ENCODE data around the gene MED7. TPM values are rescaled to one million over a fixed set of nuclear protein-coding genes. Genes with fewer than 3 reads are reported as not detected.

Gene MED7
- polyA plus RNA-seq, 1 donor from 2014 or later = 27.2 TPM

- TF ChIP-seq SMC3 (conservative IDR thresholded peaks at IDR 0.05; ENCODE audit: poor library complexity) (no peak), EZH2 (IDR thresholded peaks at IDR 0.05; ENCODE audit: borderline replicate concordance, insufficient read depth, low read length, poor library complexity, severe bottlenecking) (no peak), REST (IDR thresholded peaks at IDR 0.05; ENCODE audit: borderline replicate concordance) (no peak), EP300 (conservative IDR thresholded peaks at IDR 0.05; ENCODE audit: poor library complexity, severe bottlenecking) (no peak), POLR2AphosphoS5 (IDR thresholded peaks at IDR 0.05) (no peak), RAD21 (conservative IDR thresholded peaks at IDR 0.05) (no peak), MXI1 (conservative IDR thresholded peaks at IDR 0.05; ENCODE audit: poor library complexity, severe bottlenecking) (no peak), CTCF (IDR thresholded peaks at IDR 0.05; ENCODE audit: poor library complexity, severe bottlenecking) (no peak)
- Histone ChIP-seq H3K36me3 (ENCODE audit: insufficient read depth, low read length) (no peaks in the 10 kb centered on the region), H3K4me2 (ENCODE audit: low read length) (no peak overlapping the region), H3F3A (ENCODE audit: insufficient read depth, low read length, poor library complexity, severe bottlenecking) (no peaks in the 10 kb centered on the region), H3K9ac (ENCODE audit: low read length) (no peak overlapping the region), H3K4me3 (ENCODE audit: low read length) (no peak overlapping the region), H3K9me3 (ENCODE audit: low read length) (no peaks in the 10 kb centered on the region), H3K9me2 (ENCODE audit: insufficient read depth, low read length) (no peaks in the 10 kb centered on the region), H4K20me1 (ENCODE audit: insufficient read depth) (no peaks in the 10 kb centered on the region), H2AFZ (ENCODE audit: low read depth, low read length) (no peak overlapping the region), H3K79me2 (replicated peaks; ENCODE audit: insufficient read depth, low read length) (no peaks in the 10 kb centered on the region), H3K27ac (ENCODE audit: low read length) (no peak overlapping the region), H3K27me3 (ENCODE audit: insufficient read depth, low read depth, low read length) (no peaks in the 10 kb centered on the region)
Measured at GRCh38 chr5:157184117-157184670, 41.5 kb upstream of the MED7 start.

GRCh38 chr5:157182143-157182757 lies 39.6 kb upstream of the MED7 start:
- H3K36me3 ChIP-seq (ENCODE audit: insufficient read depth, low read length) = no peaks in the 10 kb centered on the region
- TF ChIP-seq POLR2AphosphoS5 (IDR thresholded peaks at IDR 0.05) (no peak), RAD21 (conservative IDR thresholded peaks at IDR 0.05) (no peak), EP300 (conservative IDR thresholded peaks at IDR 0.05; ENCODE audit: poor library complexity, severe bottlenecking) (no peak), MXI1 (conservative IDR thresholded peaks at IDR 0.05; ENCODE audit: poor library complexity, severe bottlenecking) (no peak), SMC3 (conservative IDR thresholded peaks at IDR 0.05; ENCODE audit: poor library complexity) (no peak), EZH2 (IDR thresholded peaks at IDR 0.05; ENCODE audit: borderline replicate concordance, insufficient read depth, low read length, poor library complexity, severe bottlenecking) (no peak), REST (IDR thresholded peaks at IDR 0.05; ENCODE audit: borderline replicate concordance) (no peak), CTCF (IDR thresholded peaks at IDR 0.05; ENCODE audit: poor library complexity, severe bottlenecking) (no peak), TAF1 (IDR thresholded peaks at IDR 0.05; ENCODE audit: low read depth) (no peak)
- no peaks in the 10 kb centered on the region for H3K27me3 ChIP-seq (ENCODE audit: insufficient read depth, low read depth, low read length)
- no peaks in the 10 kb centered on the region for H3F3A ChIP-seq (ENCODE audit: insufficient read depth, low read length, poor library complexity, severe bottlenecking)
- no peak overlapping the region for H3K4me2 ChIP-seq (ENCODE audit: low read length)
- H3K9me2 ChIP-seq (ENCODE audit: insufficient read depth, low read length) = no peaks in the 10 kb centered on the region
- H3K9me3 ChIP-seq (ENCODE audit: low read length) = no peaks in the 10 kb centered on the region
- H3K27ac ChIP-seq (ENCODE audit: low read length) = no peak overlapping the region
- no peaks in the 10 kb centered on the region for H4K20me1 ChIP-seq (ENCODE audit: insufficient read depth)
- H3K9ac ChIP-seq (ENCODE audit: low read length) = no peak overlapping the region
- H3K4me3 ChIP-seq (ENCODE audit: low read length) = no peak overlapping the region
- no peaks in the 10 kb centered on the region for H3K79me2 ChIP-seq (replicated peaks; ENCODE audit: insufficient read depth, low read length)
- H2AFZ ChIP-seq (ENCODE audit: low read depth, low read length) = no peak overlapping the region

Measured in neural cell (in vitro differentiated cells).